Measurements from ENCODE around the gene CPE.

Gene CPE

DNA sequence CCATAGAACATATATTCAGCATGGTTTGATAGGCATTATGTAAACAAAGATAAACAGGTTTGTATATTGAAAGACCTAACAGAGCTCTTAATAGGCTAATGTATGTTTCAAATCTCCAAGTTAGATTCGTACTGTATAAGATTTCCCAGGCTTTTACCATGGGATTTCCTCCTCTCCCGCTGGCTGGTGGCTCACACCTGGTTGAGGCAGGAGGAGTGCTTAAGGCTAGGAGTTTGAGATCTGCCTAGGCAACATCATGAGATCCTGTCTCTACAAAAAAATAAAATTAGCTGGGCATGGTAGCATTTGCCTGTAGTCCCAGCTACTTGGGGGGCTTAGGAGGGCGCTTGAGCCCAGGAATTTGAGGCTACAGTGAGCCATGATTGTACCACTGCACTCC, 5.4 kb downstream of the CPE start:
- Histone ChIP-seq H3K9me2 (ENCODE audit: low read depth, low read length) (no peaks in the 10 kb centered on the region), H3K9me3 (ENCODE audit: low read length) (no peaks in the 10 kb centered on the region), H3K27ac (ENCODE audit: low read depth, low read length, poor library complexity, severe bottlenecking) (no peak overlapping the region), H4K20me1 (ENCODE audit: insufficient read depth, low read length) (no peaks in the 10 kb centered on the region), H3K9ac (ENCODE audit: low read length) (no peak overlapping the region), H3K4me1 (ENCODE audit: insufficient read depth, low read length, severe bottlenecking) (no peaks in the 10 kb centered on the region), H3K4me2 (ENCODE audit: low read length) (no peak overlapping the region), H2AFZ (ENCODE audit: low read length) (no peak overlapping the region), H3F3A (ENCODE audit: insufficient read depth, low read length) (no peaks in the 10 kb centered on the region), H3K27me3 (ENCODE audit: insufficient read depth, low read length) (no peaks in the 10 kb centered on the region), H3K79me2 (ENCODE audit: insufficient read depth, low read length) (no peaks in the 10 kb centered on the region), H3K4me3 (ENCODE audit: low read depth, low read length, poor library complexity, severe bottlenecking) (no peak overlapping the region), H3K36me3 (ENCODE audit: insufficient read depth, low read length) (no peaks in the 10 kb centered on the region)
- TF ChIP-seq, protein P1, sequence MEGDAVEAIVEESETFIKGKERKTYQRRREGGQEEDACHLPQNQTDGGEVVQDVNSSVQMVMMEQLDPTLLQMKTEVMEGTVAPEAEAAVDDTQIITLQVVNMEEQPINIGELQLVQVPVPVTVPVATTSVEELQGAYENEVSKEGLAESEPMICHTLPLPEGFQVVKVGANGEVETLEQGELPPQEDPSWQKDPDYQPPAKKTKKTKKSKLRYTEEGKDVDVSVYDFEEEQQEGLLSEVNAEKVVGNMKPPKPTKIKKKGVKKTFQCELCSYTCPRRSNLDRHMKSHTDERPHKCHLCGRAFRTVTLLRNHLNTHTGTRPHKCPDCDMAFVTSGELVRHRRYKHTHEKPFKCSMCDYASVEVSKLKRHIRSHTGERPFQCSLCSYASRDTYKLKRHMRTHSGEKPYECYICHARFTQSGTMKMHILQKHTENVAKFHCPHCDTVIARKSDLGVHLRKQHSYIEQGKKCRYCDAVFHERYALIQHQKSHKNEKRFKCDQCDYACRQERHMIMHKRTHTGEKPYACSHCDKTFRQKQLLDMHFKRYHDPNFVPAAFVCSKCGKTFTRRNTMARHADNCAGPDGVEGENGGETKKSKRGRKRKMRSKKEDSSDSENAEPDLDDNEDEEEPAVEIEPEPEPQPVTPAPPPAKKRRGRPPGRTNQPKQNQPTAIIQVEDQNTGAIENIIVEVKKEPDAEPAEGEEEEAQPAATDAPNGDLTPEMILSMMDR (IDR thresholded peaks at IDR 0.05; ENCODE audit: low read length): no peak
- no peak for TF ChIP-seq EZH2 (IDR thresholded peaks at IDR 0.05; ENCODE audit: borderline replicate concordance, low read length)

DNA sequence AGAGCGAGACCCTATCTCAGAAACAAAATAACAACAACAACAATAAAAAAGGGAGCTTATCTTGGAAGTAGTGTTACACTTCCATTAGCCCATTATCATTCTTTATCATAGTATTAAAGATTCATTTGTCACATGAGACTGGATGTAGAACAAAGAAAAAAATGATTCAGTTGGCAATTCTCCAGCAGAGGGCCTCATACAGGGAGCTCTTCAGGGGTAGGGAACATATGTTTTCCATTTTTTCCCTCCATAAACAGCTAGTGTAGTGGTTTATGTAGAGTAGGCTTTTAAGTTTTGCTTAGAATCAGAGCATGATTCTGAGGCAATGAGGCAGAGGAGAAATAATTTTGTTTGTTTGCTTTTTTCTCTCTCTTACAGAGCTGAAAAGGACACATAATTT, 5.8 kb downstream of the CPE start:
- Histone ChIP-seq H3K4me3 (ENCODE audit: low read depth, low read length, poor library complexity, severe bottlenecking) (no peak overlapping the region), H3K79me2 (ENCODE audit: insufficient read depth, low read length) (no peaks in the 10 kb centered on the region), H3K27me3 (ENCODE audit: insufficient read depth, low read length) (no peaks in the 10 kb centered on the region), H4K20me1 (ENCODE audit: insufficient read depth, low read length) (no peaks in the 10 kb centered on the region), H3K9me3 (ENCODE audit: low read length) (no peaks in the 10 kb centered on the region), H3K36me3 (ENCODE audit: insufficient read depth, low read length) (no peaks in the 10 kb centered on the region), H3F3A (ENCODE audit: insufficient read depth, low read length) (no peaks in the 10 kb centered on the region), H2AFZ (ENCODE audit: low read length) (no peak overlapping the region), H3K27ac (ENCODE audit: low read depth, low read length, poor library complexity, severe bottlenecking) (no peak overlapping the region), H3K4me2 (ENCODE audit: low read length) (no peak overlapping the region), H3K9me2 (ENCODE audit: low read depth, low read length) (no peaks in the 10 kb centered on the region), H3K9ac (ENCODE audit: low read length) (no peak overlapping the region), H3K4me1 (ENCODE audit: insufficient read depth, low read length, severe bottlenecking) (no peaks in the 10 kb centered on the region)
- no peak for TF ChIP-seq EZH2 (IDR thresholded peaks at IDR 0.05; ENCODE audit: borderline replicate concordance, low read length)
- TF ChIP-seq, protein P1 (IDR thresholded peaks at IDR 0.05; ENCODE audit: low read length): no peak

DNA sequence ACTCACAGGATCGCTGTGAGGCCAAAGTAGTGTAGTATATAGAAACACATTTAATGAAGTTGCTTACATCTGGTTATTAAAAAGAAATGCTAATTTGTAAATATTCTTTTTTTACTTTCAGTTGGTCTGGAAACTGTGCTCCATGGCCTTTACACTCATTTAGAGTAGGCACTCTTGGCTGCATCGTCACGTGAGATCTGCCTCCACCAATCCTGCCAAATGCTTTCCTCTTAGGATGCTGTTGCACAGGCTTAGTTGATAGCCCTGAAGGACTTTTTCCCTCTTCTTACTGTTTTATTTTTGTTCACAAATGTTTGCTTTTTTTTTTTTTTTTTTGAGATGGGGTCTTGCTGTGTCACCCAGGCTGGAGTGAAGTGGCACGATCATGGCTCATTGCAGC, 6.3 kb downstream of the CPE start:
- H3F3A ChIP-seq (ENCODE audit: insufficient read depth, low read length): no peaks in the 10 kb centered on the region
- no peaks in the 10 kb centered on the region for H3K27me3 ChIP-seq (ENCODE audit: insufficient read depth, low read length)
- no peak overlapping the region for H3K4me3 ChIP-seq (ENCODE audit: low read depth, low read length, poor library complexity, severe bottlenecking)
- TF ChIP-seq, protein P1 (IDR thresholded peaks at IDR 0.05; ENCODE audit: low read length): no peak
- no peak for TF ChIP-seq EZH2 (IDR thresholded peaks at IDR 0.05; ENCODE audit: borderline replicate concordance, low read length)
- no peaks in the 10 kb centered on the region for H4K20me1 ChIP-seq (ENCODE audit: insufficient read depth, low read length)
- no peak overlapping the region for H2AFZ ChIP-seq (ENCODE audit: low read length)
- H3K4me2 ChIP-seq (ENCODE audit: low read length): no peak overlapping the region
- no peak overlapping the region for H3K27ac ChIP-seq (ENCODE audit: low read depth, low read length, poor library complexity, severe bottlenecking)
- H3K9me3 ChIP-seq (ENCODE audit: low read length): no peaks in the 10 kb centered on the region
- H3K9me2 ChIP-seq (ENCODE audit: low read depth, low read length): no peaks in the 10 kb centered on the region
- no peaks in the 10 kb centered on the region for H3K36me3 ChIP-seq (ENCODE audit: insufficient read depth, low read length)
- no peaks in the 10 kb centered on the region for H3K4me1 ChIP-seq (ENCODE audit: insufficient read depth, low read length, severe bottlenecking)
- H3K9ac ChIP-seq (ENCODE audit: low read length): no peak overlapping the region
- H3K79me2 ChIP-seq (ENCODE audit: insufficient read depth, low read length): no peaks in the 10 kb centered on the region

Data from OCI-LY1 (cell line).